ENCODE measurements around the gene DAAM2. TPM values are rescaled to one million over a fixed set of nuclear protein-coding genes. Genes with fewer than 3 reads are reported as not detected.

The DAAM2 gene
- total and polyA plus RNA-seq, 2 donors from 2014 or later = 6.9 to 19.8 TPM

GRCh38 chr6:39881851-39882530 lies 89.8 kb downstream of the DAAM2 start:
- no peak for DNase-seq
- TF ChIP-seq CTCF (IDR thresholded peaks at IDR 0.05; ENCODE audit: borderline replicate concordance, extremely low read depth, insufficient read depth) = no peak
- H3K9ac ChIP-seq (ENCODE audit: low read length in 3 of 3) = no peak overlapping the region
- intact Hi-C loops (cut with DNase I) = no loop called here
- H3K4me3 ChIP-seq (ENCODE audit: low read length in 3 of 3) = no peak overlapping the region
- H3K36me3 ChIP-seq (ENCODE audit: control insufficient read depth in 2 of 3, insufficient read depth in 3 of 3, low read length in 3 of 3) = no peaks in the 10 kb centered on the region
- peaks cover 0 to 5% (median 0%) of the 10 kb centered on the region in 3 donors for H3K4me1 ChIP-seq (ENCODE audit: control insufficient read depth in 2 of 3, insufficient read depth in 2 of 3, low read depth in 1 of 3, low read length in 3 of 3)
- no peaks in the 10 kb centered on the region for H3K27me3 ChIP-seq (ENCODE audit: control insufficient read depth, insufficient read depth, low read length)
- H3K9me3 ChIP-seq (ENCODE audit: control insufficient read depth in 2 of 3, insufficient read depth in 1 of 3, low read length in 3 of 3) = no peaks in the 10 kb centered on the region
- peak overlapping the region in 1 of 2 donors; percentile 24 for H3K27ac ChIP-seq (ENCODE audit: low read depth in 2 of 2, low read length in 2 of 2)
- no peak for FAIRE-seq

- intact Hi-C loops (cut with DNase I) = no loop called here
- no peaks in the 10 kb centered on the region for H3K9me3 ChIP-seq (ENCODE audit: control insufficient read depth in 2 of 3, insufficient read depth in 1 of 3, low read length in 3 of 3)
- no peak for TF ChIP-seq CTCF (IDR thresholded peaks at IDR 0.05; ENCODE audit: borderline replicate concordance, extremely low read depth, insufficient read depth)
- FAIRE-seq = no peak
- no peak overlapping the region for H3K9ac ChIP-seq (ENCODE audit: low read length in 3 of 3)
- no peaks in the 10 kb centered on the region for H3K36me3 ChIP-seq (ENCODE audit: control insufficient read depth in 2 of 3, insufficient read depth in 3 of 3, low read length in 3 of 3)
- H3K27ac ChIP-seq (ENCODE audit: low read depth in 2 of 2, low read length in 2 of 2) = peak overlapping the region in 1 of 2 donors; percentile 24
- no peaks in the 10 kb centered on the region for H3K27me3 ChIP-seq (ENCODE audit: control insufficient read depth, insufficient read depth, low read length)
- peaks cover 0 to 3% (median 0%) of the 10 kb centered on the region in 3 donors for H3K4me1 ChIP-seq (ENCODE audit: control insufficient read depth in 2 of 3, insufficient read depth in 2 of 3, low read depth in 1 of 3, low read length in 3 of 3)
- no peak overlapping the region for H3K4me3 ChIP-seq (ENCODE audit: low read length in 3 of 3)
- peak; percentile 69 to 96 (median 84) for DNase-seq
These were observed 90.3 kb downstream of the DAAM2 start for GRCh38 chr6:39882531-39882899.

GRCh38 chr6:39884696-39885095 lies 92.5 kb downstream of the DAAM2 start:
- no peak for DNase-seq
- intact Hi-C loops (cut with DNase I) = no loop called here
- no peaks in the 10 kb centered on the region for H3K36me3 ChIP-seq (ENCODE audit: control insufficient read depth in 2 of 3, insufficient read depth in 3 of 3, low read length in 3 of 3)

More at GRCh38 chr6:39884696-39885095, 92.5 kb downstream of the DAAM2 start:
- Histone ChIP-seq H3K27ac (ENCODE audit: low read depth in 2 of 2, low read length in 2 of 2) (no peak overlapping the region), H3K9ac (ENCODE audit: low read length in 3 of 3) (no peak overlapping the region), H3K27me3 (ENCODE audit: control insufficient read depth, insufficient read depth, low read length) (no peaks in the 10 kb centered on the region), H3K9me3 (ENCODE audit: control insufficient read depth in 2 of 3, insufficient read depth in 1 of 3, low read length in 3 of 3) (no peaks in the 10 kb centered on the region), H3K4me3 (ENCODE audit: low read length in 3 of 3) (no peak overlapping the region), H3K4me1 (ENCODE audit: control insufficient read depth in 2 of 3, insufficient read depth in 2 of 3, low read depth in 1 of 3, low read length in 3 of 3) (peaks cover 0 to 3% (median 0%) of the 10 kb centered on the region in 3 donors)
- FAIRE-seq = no peak
- no peak for TF ChIP-seq CTCF (IDR thresholded peaks at IDR 0.05; ENCODE audit: borderline replicate concordance, extremely low read depth, insufficient read depth)

Measured in kidney (tissue), 14 donors.